HEK293 (cell line): ENCODE results near the gene SCRN1.

Source experiments
- CTCF ChIA-PET: fragments of 350-600 bp; formaldehyde crosslinking; extraction: SDS; loops from one replicate; lab custom pipeline; 2021; ENCODE audit warnings: antibody characterized with exemption; lab: Yijun Ruan, JAX
- POLR2A ChIA-PET: fragments of 300-600 bp; formaldehyde crosslinking; extraction: SDS; loops from one replicate; lab custom pipeline; 2020; ENCODE audit warnings: antibody characterized with exemption, inconsistent platforms; lab: Yijun Ruan, JAX
- H3K27ac ChIP-seq: fragments of 200-500 bp; sonication (Bioruptor generic); 2 replicates; pipeline ENCODE4 v1.5.1; 2014; ENCODE audit warnings: low read depth, low read length, control low read depth, inconsistent platforms; ENCODE audit errors: extremely low read depth
- H3K36me3 ChIP-seq, 2 experiments: fragments of 200-500 bp in 1 of 2; sonication (Bioruptor generic) in 1 of 2; 1 replicate in 1 of 2; 2 replicates in 1 of 2; pipeline ENCODE4 v1.5.1; 2014 to 2017; ENCODE audit warnings: inconsistent platforms in 2 of 2, low read length in 2 of 2; ENCODE audit not compliant: control insufficient read depth in 2 of 2, insufficient read depth in 1 of 2
- H3K4me1 ChIP-seq: fragments of 200-500 bp; sonication (Bioruptor generic); 2 replicates; pipeline ENCODE4 v1.5.1; 2014; ENCODE audit warnings: mild to moderate bottlenecking, low read length, inconsistent platforms; ENCODE audit not compliant: control insufficient read depth, insufficient read depth
- H3K4me3 ChIP-seq: 2 replicates; pipeline ENCODE4 v1.5.1; 2011; ENCODE audit warnings: low read depth, mild to moderate bottlenecking, control low read depth, low read length, moderate library complexity
- H3K9me3 ChIP-seq: fragments of 200-500 bp; sonication (Bioruptor generic); 2 replicates; pipeline ENCODE4 v1.5.1; 2014; ENCODE audit warnings: low read depth, low read length, inconsistent platforms; ENCODE audit not compliant: control insufficient read depth, insufficient read depth
- GLIS1 ChIP-seq: fragments of 450-650 bp; formaldehyde crosslinking; IDR thresholded peaks from 2 replicates; pipeline ENCODE4 v1.5.1; 2016; ENCODE audit warnings: missing biosample characterization, missing genetic modification characterization
- HOXC10 ChIP-seq: sonication (generic); formaldehyde crosslinking; IDR thresholded peaks from 2 replicates; pipeline ENCODE4 v1.8.1; 2023; ENCODE audit warnings: mild to moderate bottlenecking, missing genetic modification reagents
- KLF17 ChIP-seq: fragments of 450-650 bp; formaldehyde crosslinking; IDR thresholded peaks from 2 replicates; pipeline ENCODE4 v1.5.1; 2016; ENCODE audit warnings: missing biosample characterization, missing genetic modification characterization
- KLF7 ChIP-seq: fragments of 450-650 bp; formaldehyde crosslinking; IDR thresholded peaks from 2 replicates; pipeline ENCODE4 v1.5.1; 2016; ENCODE audit warnings: missing biosample characterization, missing genetic modification characterization, borderline replicate concordance
- PATZ1 ChIP-seq: fragments of 450-650 bp; formaldehyde crosslinking; IDR thresholded peaks from 2 replicates; pipeline ENCODE4 v1.5.1; 2016; ENCODE audit warnings: missing biosample characterization, missing genetic modification characterization
- PBX3 ChIP-seq: sonication (generic); formaldehyde crosslinking; IDR thresholded peaks from 2 replicates; pipeline ENCODE4 v1.8.1; 2022; ENCODE audit warnings: mild to moderate bottlenecking, moderate library complexity, missing genetic modification reagents
- SETDB1 ChIP-seq: IDR thresholded peaks from one replicate; pipeline ENCODE4 v1.6.1; 2017; ENCODE audit warnings: mild to moderate bottlenecking, low read length, moderate library complexity, mixed read lengths; ENCODE audit not compliant: insufficient read length
- TCF7L2 ChIP-seq: IDR thresholded peaks from 2 replicates; pipeline ENCODE4 v1.6.1; 2011; ENCODE audit warnings: low read depth, mild to moderate bottlenecking, inconsistent platforms, low read length, moderate library complexity, borderline replicate concordance
- YY1 ChIP-seq: fragments of 450-650 bp; formaldehyde crosslinking; IDR thresholded peaks from 2 replicates; pipeline ENCODE4 v1.5.1; 2018; ENCODE audit warnings: missing biosample characterization, missing genetic modification characterization
- ZBTB20 ChIP-seq: fragments of 450-650 bp; formaldehyde crosslinking; IDR thresholded peaks from 2 replicates; pipeline ENCODE4 v1.5.1; 2016; ENCODE audit warnings: missing biosample characterization, missing genetic modification characterization
- ZIC2 ChIP-seq: fragments of 450-650 bp; formaldehyde crosslinking; IDR thresholded peaks from 2 replicates; pipeline ENCODE4 v1.5.1; 2016; ENCODE audit warnings: missing biosample characterization, missing genetic modification characterization
- ZNF132 ChIP-seq: fragments of 450-650 bp; formaldehyde crosslinking; IDR thresholded peaks from 2 replicates; pipeline ENCODE4 v1.5.1; 2017; ENCODE audit warnings: missing biosample characterization, missing genetic modification characterization, borderline replicate concordance
- ZNF133 ChIP-seq: fragments of 450-650 bp; formaldehyde crosslinking; IDR thresholded peaks from 2 replicates; pipeline ENCODE4 v1.5.1; 2016; ENCODE audit warnings: missing biosample characterization, missing genetic modification characterization
- ZNF138 ChIP-seq: fragments of 450-650 bp; formaldehyde crosslinking; IDR thresholded peaks from 2 replicates; pipeline ENCODE4 v1.5.1; 2016; ENCODE audit warnings: missing biosample characterization, missing genetic modification characterization, borderline replicate concordance
- ZNF155 ChIP-seq: fragments of 450-650 bp; formaldehyde crosslinking; IDR thresholded peaks from 2 replicates; pipeline ENCODE4 v1.5.1; 2016; ENCODE audit warnings: missing biosample characterization, missing genetic modification characterization
- ZNF169 ChIP-seq: fragments of 450-650 bp; formaldehyde crosslinking; IDR thresholded peaks from 2 replicates; pipeline ENCODE4 v1.5.1; 2016; ENCODE audit warnings: missing biosample characterization, missing genetic modification characterization
- ZNF174 ChIP-seq: fragments of 450-650 bp; formaldehyde crosslinking; IDR thresholded peaks from 2 replicates; pipeline ENCODE4 v1.5.0; 2017; ENCODE audit warnings: missing biosample characterization, mild to moderate bottlenecking, missing genetic modification characterization
- ZNF223 ChIP-seq: fragments of 450-650 bp; formaldehyde crosslinking; IDR thresholded peaks from 2 replicates; pipeline ENCODE4 v1.5.1; 2016; ENCODE audit warnings: missing biosample characterization, missing genetic modification characterization
- ZNF292 ChIP-seq: fragments of 450-650 bp; formaldehyde crosslinking; IDR thresholded peaks from 2 replicates; pipeline ENCODE4 v1.5.1; 2016; ENCODE audit warnings: low read depth, missing biosample characterization, missing genetic modification characterization, borderline replicate concordance
- ZNF362 ChIP-seq: fragments of 450-650 bp; formaldehyde crosslinking; IDR thresholded peaks from 2 replicates; pipeline ENCODE4 v1.5.1; 2016; ENCODE audit warnings: missing biosample characterization, missing genetic modification characterization
- ZNF501 ChIP-seq: fragments of 450-650 bp; formaldehyde crosslinking; IDR thresholded peaks from 2 replicates; pipeline ENCODE4 v1.5.1; 2016; ENCODE audit warnings: missing biosample characterization, missing genetic modification characterization
- ZNF560 ChIP-seq: fragments of 450-650 bp; formaldehyde crosslinking; IDR thresholded peaks from 2 replicates; pipeline ENCODE4 v1.5.1; 2017; ENCODE audit warnings: missing biosample characterization, missing genetic modification characterization, borderline replicate concordance
- ZNF561 ChIP-seq: fragments of 450-650 bp; IDR thresholded peaks from 2 replicates; pipeline ENCODE4 v1.5.1; 2018; ENCODE audit warnings: missing biosample characterization, missing genetic modification characterization, borderline replicate concordance
- ZNF701 ChIP-seq: fragments of 450-650 bp; formaldehyde crosslinking; IDR thresholded peaks from 2 replicates; pipeline ENCODE4 v1.5.1; 2016; ENCODE audit warnings: missing biosample characterization, missing genetic modification characterization

The SCRN1 gene

GRCh38 chr7:29948587-29948986 is 41.0 kb downstream of the SCRN1 start:
- CTCF ChIA-PET = no interaction called here
- Histone ChIP-seq H3K4me1 (no peaks in the 10 kb centered on the region), H3K27ac (no peak overlapping the region)
- TF ChIP-seq PATZ1 (tag by site-specific recombination) (no peak), KLF17 (tag by site-specific recombination) (no peak), ZNF138 (tag by site-specific recombination) (no peak), ZIC2 (no peak)
- TF ChIP-seq, all 188 proteins: peak for 0
- Histone ChIP-seq H3K36me3 (peaks cover 21 to 92% of the 10 kb centered on the region in 2 experiments), H3K9me3 (no peaks in the 10 kb centered on the region), H3K4me3 (no peak overlapping the region)
- POLR2A ChIA-PET = interaction anchor here (0.7 kb wide), 1 partner anchor 81 kb away, joined by 3 read pairs; no protein-coding TSS in a partner anchor

GRCh38 chr7:29946428-29947186 is 43.0 kb downstream of the SCRN1 start:
- Histone ChIP-seq H3K4me1 (no peaks in the 10 kb centered on the region), H3K9me3 (no peaks in the 10 kb centered on the region), H3K27ac (no peak overlapping the region), H3K36me3 (peaks cover 10 to 89% of the 10 kb centered on the region in 2 experiments), H3K4me3 (no peak overlapping the region)
- CTCF ChIA-PET = interaction anchor here (0.6 to 0.7 kb wide), 2 partner anchors 12 to 567 kb away, joined by 3 to 4 read pairs; no protein-coding TSS in a partner anchor
- TF ChIP-seq KLF7 (tag by site-specific recombination) (no peak), ZNF560 (no peak)
- POLR2A ChIA-PET = no interaction called here

- Histone ChIP-seq H3K36me3 (peaks cover 18 to 89% of the 10 kb centered on the region in 2 experiments), H3K4me3 (no peak overlapping the region), H3K9me3 (no peaks in the 10 kb centered on the region), H3K4me1 (no peaks in the 10 kb centered on the region), H3K27ac (no peak overlapping the region)
- TF ChIP-seq ZNF292 (tag by site-specific recombination) = no peak
- no peak for TF ChIP-seq GLIS1
- no peak for TF ChIP-seq ZNF169 (tag by site-specific recombination)
- no peak for TF ChIP-seq ZNF223 (tag by site-specific recombination)
- no peak for TF ChIP-seq ZNF155 (tag by site-specific recombination)
- TF ChIP-seq ZNF701 (tag by site-specific recombination) = no peak
- no peak for TF ChIP-seq HOXC10 (CRISPR knock-in tag)
- TF ChIP-seq ZNF362 (tag by site-specific recombination) = no peak
- no peak for TF ChIP-seq ZNF133
- TF ChIP-seq TCF7L2 = no peak
- no peak for TF ChIP-seq ZNF560
- TF ChIP-seq ZBTB20 (tag by site-specific recombination) = no peak
- no peak for TF ChIP-seq ZNF132 (tag by site-specific recombination)
- TF ChIP-seq SETDB1 = no peak
- no peak for TF ChIP-seq YY1 (tag by site-specific recombination)
- no peak for TF ChIP-seq PBX3 (CRISPR knock-in tag)
- no peak for TF ChIP-seq ZNF561 (tag by site-specific recombination)
- TF ChIP-seq ZNF174 (tag by site-specific recombination) = no peak
- TF ChIP-seq ZNF501 (tag by site-specific recombination) = no peak
- POLR2A ChIA-PET = no interaction called here
- CTCF ChIA-PET = interaction anchor here (0.7 kb wide), 1 partner anchor 120 kb away, joined by 3 read pairs; no protein-coding TSS in a partner anchor
These were observed 44.3 kb downstream of the SCRN1 start for GRCh38 chr7:29945259-29945809.
